Suprapubic skin (tissue), 3 donors: Measurements from ENCODE around the gene MRPL23.

ENCODE experiments used
- POLR2A ChIP-seq, 2 donors: fragments of 450-650 bp; IDR thresholded peaks; one replicate each; pipeline ENCODE4 v1.6.1; 2017; ENCODE audit warnings: antibody characterized with exemption in 2 of 2, mild to moderate bottlenecking in 2 of 2, moderate library complexity in 2 of 2
- TF ChIP-seq, protein P1 (sequence below), 2 donors: fragments of 200-600 bp in 1 of 2; fragments of 450-650 bp in 1 of 2; sonication (generic) in 1 of 2; IDR thresholded peaks; one replicate each; pipeline ENCODE4 v1.5.1; 2016 to 2019; ENCODE audit warnings: antibody characterized with exemption in 2 of 2, mild to moderate bottlenecking in 1 of 2, moderate library complexity in 1 of 2

DNA sequence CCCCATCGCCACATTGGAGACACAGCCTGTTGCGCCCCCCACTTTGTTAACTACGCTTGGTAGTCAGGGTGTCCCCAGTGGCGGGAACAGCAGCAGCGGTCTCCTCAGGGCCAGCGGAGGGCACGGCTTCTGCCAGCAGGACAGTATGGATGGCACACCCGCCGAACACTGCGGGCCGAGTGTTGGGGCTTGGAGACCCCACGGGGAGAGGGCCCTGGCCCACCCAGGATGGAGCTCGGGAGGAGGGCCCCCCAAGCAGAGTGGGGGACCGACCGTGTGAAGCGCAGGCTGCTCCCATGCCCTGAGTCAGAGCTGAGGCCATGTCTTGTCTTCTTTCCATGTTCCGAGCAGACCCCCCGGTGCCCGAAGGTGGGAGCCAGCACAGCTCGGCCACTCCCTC is 17.8 kb downstream of the MRPL23 start:
- TF ChIP-seq, protein P1, sequence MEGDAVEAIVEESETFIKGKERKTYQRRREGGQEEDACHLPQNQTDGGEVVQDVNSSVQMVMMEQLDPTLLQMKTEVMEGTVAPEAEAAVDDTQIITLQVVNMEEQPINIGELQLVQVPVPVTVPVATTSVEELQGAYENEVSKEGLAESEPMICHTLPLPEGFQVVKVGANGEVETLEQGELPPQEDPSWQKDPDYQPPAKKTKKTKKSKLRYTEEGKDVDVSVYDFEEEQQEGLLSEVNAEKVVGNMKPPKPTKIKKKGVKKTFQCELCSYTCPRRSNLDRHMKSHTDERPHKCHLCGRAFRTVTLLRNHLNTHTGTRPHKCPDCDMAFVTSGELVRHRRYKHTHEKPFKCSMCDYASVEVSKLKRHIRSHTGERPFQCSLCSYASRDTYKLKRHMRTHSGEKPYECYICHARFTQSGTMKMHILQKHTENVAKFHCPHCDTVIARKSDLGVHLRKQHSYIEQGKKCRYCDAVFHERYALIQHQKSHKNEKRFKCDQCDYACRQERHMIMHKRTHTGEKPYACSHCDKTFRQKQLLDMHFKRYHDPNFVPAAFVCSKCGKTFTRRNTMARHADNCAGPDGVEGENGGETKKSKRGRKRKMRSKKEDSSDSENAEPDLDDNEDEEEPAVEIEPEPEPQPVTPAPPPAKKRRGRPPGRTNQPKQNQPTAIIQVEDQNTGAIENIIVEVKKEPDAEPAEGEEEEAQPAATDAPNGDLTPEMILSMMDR (IDR thresholded peaks at IDR 0.05), result no peak
- TF ChIP-seq POLR2A (IDR thresholded peaks at IDR 0.05), result no peak
